Ovary (tissue), 9 donors: ENCODE data around the gene AOC2. TPM values are rescaled to one million over a fixed set of nuclear protein-coding genes. Genes with fewer than 3 reads are reported as not detected.
"Not testable (repeated sequence)": the region's sequence is repeated elsewhere in the genome, so short reads cannot be mapped to it uniquely, and the experiment has no call there.

Source experiments
- DNase-seq, 5 donors: peaks; one replicate each; pipeline ENCODE4 v3.0.0-alpha.2; 2019 to 2020
- H3K27ac ChIP-seq, 2 donors: fragments of 200-600 bp; one replicate each; pipeline versions ENCODE4 v1.5.1 to v1.8.0; 2019 to 2022
- H3K27me3 ChIP-seq: fragments of 200-600 bp; one replicate; pipeline ENCODE4 v1.8.0; 2022
- H3K36me3 ChIP-seq: fragments of 200-600 bp; sonication (generic); one replicate; pipeline ENCODE4 v1.5.1; 2019
- H3K4me1 ChIP-seq: one replicate; pipeline ENCODE4 v1.8.1; 2013; ENCODE audit warnings: mild to moderate bottlenecking, moderate library complexity; ENCODE audit not compliant: insufficient read depth
- H3K4me3 ChIP-seq: fragments of 200-600 bp; sonication (generic); one replicate; pipeline ENCODE4 v1.5.1; 2017
- H3K9me3 ChIP-seq, 2 donors: fragments of 200-600 bp in 1 of 2; sonication (generic) in 1 of 2; one replicate each; pipeline versions ENCODE4 v1.5.1 to v1.8.1; 2013 to 2019; ENCODE audit warnings: mild to moderate bottlenecking in 1 of 2, moderate library complexity in 1 of 2
- EP300 ChIP-seq: sonication (generic); formaldehyde crosslinking; IDR thresholded peaks from one replicate; pipeline ENCODE4 v1.6.1; 2017; ENCODE audit warnings: antibody characterized with exemption
- POLR2A ChIP-seq: fragments of 450-650 bp; IDR thresholded peaks from one replicate; pipeline ENCODE4 v1.6.1; 2017; ENCODE audit warnings: antibody characterized with exemption, mild to moderate bottlenecking, moderate library complexity
- WGBS, 3 donors: extraction: QIAGEN DNeasy Blood & Tissue Kit in 1 of 3; methylation state at CpG; one replicate each; pipeline versions ENCODE4 v1.1.5 to v1.1.7; 2013 to 2017; 5-methylcytosine and 5-hydroxymethylcytosine counted together
- intact Hi-C, 4 donors: fragments of 100-400 bp; cut with DNase I; formaldehyde crosslinking; loops; one replicate each; pipeline versions ENCODE4 v1.11.0 to v1.15.1; 2022 to 2023
- polyA plus RNA-seq, 2 donors: library from polyadenylated mRNA; stranded (reverse); fragments of 200-250 nt in 1 of 2; fragments of 350-450 nt in 1 of 2; fragmentation: Illumina TruSeq in 1 of 2; extraction: RNeasy Lipid Tissue Mini Kit (QIAGEN cat#74804) in 1 of 2; gene quantifications; one replicate each; pipeline ENCODE4 v1.2.3, GENCODE V29; 2013 to 2014
- total RNA-seq, 7 donors: library from RNA; depleted of rRNA in 2 of 7; stranded (reverse); fragments of >200 nt in 2 of 7; fragmentation: NEBNext Ultra II Directional in 3 of 7; extraction: Animal tissue kit (Norgen Biotek cat#: 25700) in 3 of 7; gene quantifications; one replicate each; pipeline versions ENCODE4 v1.1.0 to v1.2.4, GENCODE V29; 2016 to 2023
- TF ChIP-seq, protein P1 (sequence below), 3 donors: fragments of 450-650 bp in 2 of 3; fragments of 200-600 bp in 1 of 3; IDR thresholded peaks; one replicate each; pipeline versions ENCODE4 v1.5.1 to v1.8.0; 2016 to 2022; ENCODE audit warnings: antibody characterized with exemption in 3 of 3, mild to moderate bottlenecking in 1 of 3
- donor health status: DM: no; HTN: no; CAD: no; lungs with moderate emphysema.
- donor health status: DM: no; HTN: no; CAD: no.
- donor health status: Bipolar disorder and iron deficiency.
- donor health status: DM: yes; HTN: yes; CAD: no.
- donor health status: DM: no; HTN: no; CAD: no.
- donor health status: DM: yes; HTN: yes; CAD: no.

AOC2 gene
- total and polyA plus RNA-seq, 9 donors = 0.40 to 6.3 (median 1.3) TPM

DNA sequence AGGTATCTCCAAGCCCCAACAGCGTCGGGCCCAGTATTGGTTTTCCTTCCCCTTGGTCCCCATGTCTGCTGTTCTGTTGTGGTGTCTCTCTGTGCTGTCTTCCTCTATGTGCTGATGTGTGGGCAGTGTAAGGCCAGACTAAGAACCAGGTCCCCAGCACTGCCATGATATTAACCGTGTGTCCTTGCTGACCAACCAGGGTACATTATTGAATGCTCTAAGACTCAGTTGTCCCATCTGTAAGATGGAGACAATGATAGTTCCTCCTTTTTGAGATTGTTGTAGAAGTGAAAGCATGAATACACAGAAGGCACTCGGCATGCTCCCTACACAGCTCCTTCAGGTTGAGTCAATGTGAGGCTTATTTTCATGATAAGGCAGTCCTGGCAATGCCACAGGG lies 27.3 kb downstream of the AOC2 start:
- Histone ChIP-seq H3K4me3 (no peak overlapping the region), H3K27ac (no peak overlapping the region), H3K9me3 (no peaks in the 10 kb centered on the region), H3K27me3 (no peaks in the 10 kb centered on the region), H3K4me1 (no peaks in the 10 kb centered on the region), H3K36me3 (no peaks in the 10 kb centered on the region)
- intact Hi-C loops = no loop called here
- 76 to 97% (median 97%) methylated on average over 4 of the region's 4 CpGs for WGBS, 3 donors
- no peak for DNase-seq
- TF ChIP-seq POLR2A (no peak), EP300 (no peak)
- TF ChIP-seq, protein P1, sequence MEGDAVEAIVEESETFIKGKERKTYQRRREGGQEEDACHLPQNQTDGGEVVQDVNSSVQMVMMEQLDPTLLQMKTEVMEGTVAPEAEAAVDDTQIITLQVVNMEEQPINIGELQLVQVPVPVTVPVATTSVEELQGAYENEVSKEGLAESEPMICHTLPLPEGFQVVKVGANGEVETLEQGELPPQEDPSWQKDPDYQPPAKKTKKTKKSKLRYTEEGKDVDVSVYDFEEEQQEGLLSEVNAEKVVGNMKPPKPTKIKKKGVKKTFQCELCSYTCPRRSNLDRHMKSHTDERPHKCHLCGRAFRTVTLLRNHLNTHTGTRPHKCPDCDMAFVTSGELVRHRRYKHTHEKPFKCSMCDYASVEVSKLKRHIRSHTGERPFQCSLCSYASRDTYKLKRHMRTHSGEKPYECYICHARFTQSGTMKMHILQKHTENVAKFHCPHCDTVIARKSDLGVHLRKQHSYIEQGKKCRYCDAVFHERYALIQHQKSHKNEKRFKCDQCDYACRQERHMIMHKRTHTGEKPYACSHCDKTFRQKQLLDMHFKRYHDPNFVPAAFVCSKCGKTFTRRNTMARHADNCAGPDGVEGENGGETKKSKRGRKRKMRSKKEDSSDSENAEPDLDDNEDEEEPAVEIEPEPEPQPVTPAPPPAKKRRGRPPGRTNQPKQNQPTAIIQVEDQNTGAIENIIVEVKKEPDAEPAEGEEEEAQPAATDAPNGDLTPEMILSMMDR (IDR thresholded peaks at IDR 0.05) = no peak

DNA sequence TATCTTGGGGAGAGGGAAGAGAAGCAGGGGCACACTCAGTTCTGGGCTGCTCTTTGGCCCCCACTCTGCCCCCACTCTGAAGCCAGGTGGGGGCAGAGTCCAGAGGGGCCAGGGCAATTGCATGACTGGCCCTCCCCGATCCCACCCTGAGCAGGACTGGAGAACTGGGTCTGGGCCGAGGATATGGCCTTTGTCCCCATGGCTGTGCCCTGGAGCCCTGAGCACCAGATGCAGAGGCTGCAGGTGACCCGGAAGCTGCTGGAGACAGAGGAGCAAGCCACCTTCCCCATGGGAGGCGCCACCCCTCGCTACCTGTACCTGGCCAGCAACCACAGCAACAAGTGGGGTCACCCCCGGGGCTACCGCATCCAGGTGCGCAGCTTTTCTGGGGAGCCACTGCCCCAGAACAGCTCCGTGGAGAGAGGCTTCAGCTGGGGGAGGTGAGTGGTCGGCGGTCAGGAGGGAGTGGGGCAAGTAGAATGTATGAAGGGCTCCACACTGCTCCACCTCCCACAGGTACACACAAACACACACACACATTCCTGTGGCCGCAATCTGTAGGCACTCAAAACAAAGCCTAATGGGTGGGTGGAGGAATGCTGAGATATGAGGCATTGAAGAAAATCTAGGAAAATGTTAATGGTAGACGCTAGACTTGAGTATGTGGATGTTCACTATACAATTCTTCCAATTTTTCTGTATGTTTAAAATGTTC lies 28.0 kb downstream of the AOC2 start:
- intact Hi-C loops = no loop called here
- no peak for DNase-seq
- 90 to 92% (median 91%) methylated on average over 13 of the region's 13 CpGs for WGBS, 3 donors
- no peak for TF ChIP-seq EP300
- Histone ChIP-seq H3K4me3 (no peak overlapping the region), H3K27ac (no peak overlapping the region), H3K27me3 (no peaks in the 10 kb centered on the region), H3K36me3 (no peaks in the 10 kb centered on the region), H3K9me3 (no peaks in the 10 kb centered on the region), H3K4me1 (no peaks in the 10 kb centered on the region)

DNA sequence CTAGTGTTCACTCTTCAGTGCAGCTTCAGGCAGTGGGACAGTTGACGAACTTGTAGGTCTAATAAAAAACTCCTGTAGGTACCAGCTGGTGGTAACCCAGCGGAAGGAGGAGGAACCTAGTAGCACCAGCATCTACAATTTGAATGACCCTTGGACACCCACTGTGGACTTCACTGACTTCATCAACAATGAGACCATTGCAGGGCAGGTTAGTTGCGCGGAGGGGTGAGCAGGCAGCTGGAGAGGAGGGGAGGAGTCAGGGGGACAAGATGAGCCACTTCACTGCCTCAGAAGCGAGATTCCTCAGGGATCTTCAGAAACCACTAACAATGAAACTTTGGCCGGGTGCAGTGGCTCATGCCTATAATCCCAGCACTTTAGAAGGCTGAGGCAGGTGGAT lies 28.9 kb downstream of the AOC2 start:
- no peaks in the 10 kb centered on the region for H3K36me3 ChIP-seq
- no peak overlapping the region for H3K4me3 ChIP-seq
- H3K9me3 ChIP-seq = no peaks in the 10 kb centered on the region
- no peak for DNase-seq
- 80 to 89% (median 86%) methylated on average over 6 of the region's 6 CpGs for WGBS, 3 donors
- H3K27me3 ChIP-seq = no peaks in the 10 kb centered on the region
- TF ChIP-seq POLR2A (no peak), EP300 (no peak)
- TF ChIP-seq, protein P1 (IDR thresholded peaks at IDR 0.05) = no peak
- intact Hi-C loops = no loop called here
- H3K4me1 ChIP-seq = no peaks in the 10 kb centered on the region
- no peak overlapping the region for H3K27ac ChIP-seq

DNA sequence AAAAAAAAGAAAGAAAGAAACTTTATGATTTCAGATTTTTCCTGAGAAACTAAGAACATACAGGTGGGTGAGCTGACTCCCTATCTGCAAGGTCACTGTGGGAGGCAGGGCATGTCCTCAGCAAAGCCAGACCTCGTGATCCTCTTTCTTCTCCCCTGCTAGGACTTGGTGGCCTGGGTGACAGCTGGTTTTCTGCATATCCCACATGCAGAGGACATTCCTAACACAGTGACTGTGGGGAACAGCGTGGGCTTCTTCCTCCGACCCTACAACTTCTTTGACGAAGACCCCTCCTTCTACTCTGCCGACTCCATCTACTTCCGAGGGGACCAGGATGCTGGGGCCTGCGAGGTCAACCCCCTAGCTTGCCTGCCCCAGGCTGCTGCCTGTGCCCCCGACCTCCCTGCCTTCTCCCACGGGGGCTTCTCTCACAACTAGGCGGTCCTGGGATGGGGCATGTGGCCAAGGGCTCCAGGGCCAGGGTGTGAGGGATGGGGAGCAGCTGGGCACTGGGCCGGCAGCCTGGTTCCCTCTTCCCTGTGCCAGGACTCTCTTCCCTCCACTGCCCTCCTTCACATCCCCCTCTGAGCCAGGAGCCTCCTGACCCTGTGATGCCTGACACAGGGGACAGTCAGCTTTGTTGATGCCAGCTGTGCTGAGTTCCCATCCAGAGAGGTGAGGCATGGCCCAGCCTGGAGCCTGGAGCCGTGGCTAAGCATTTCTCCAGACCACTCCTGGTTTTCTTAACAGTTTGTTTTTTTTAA lies 29.7 kb downstream of the AOC2 start:
- H3K4me3 ChIP-seq, H3K27me3 ChIP-seq, intact Hi-C loops, H3K4me1 ChIP-seq, H3K9me3 ChIP-seq, H3K27ac ChIP-seq, DNase-seq, H3K36me3 ChIP-seq: not testable (repeated sequence)
- WGBS, 3 donors = 67 to 79% (median 69%) methylated on average over 9 to 10 of the region's 12 CpGs

DNA sequence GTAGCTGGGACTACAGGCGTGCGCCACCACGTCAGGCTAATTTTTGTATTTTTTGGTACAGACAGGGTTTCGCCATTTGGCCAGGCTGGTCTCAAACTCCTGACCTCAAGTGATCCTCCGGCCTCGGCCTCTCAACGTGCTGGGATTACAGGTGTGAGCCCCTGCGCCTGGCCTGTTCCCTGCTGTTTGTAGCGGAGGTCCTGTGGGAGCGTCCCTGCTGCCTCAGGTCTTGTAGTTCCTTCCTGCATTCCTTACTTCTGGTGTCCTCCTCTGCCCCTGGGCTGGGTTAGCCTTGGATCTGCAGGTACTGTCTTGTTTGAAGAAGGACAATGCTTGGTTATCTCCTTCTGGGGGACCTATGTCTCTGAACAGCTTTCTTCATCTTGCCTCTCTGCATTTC lies 32.7 kb downstream of the AOC2 start:
- TF ChIP-seq POLR2A (no peak), EP300 (no peak)
- TF ChIP-seq, protein P1 (IDR thresholded peaks at IDR 0.05) = no peak
- intact Hi-C loops = no loop called here

More for the DNA sequence above, 32.7 kb downstream of the AOC2 start:
- 87 to 95% (median 94%) methylated on average over 10 of the region's 10 CpGs for WGBS, 3 donors
- H3K4me1 ChIP-seq = no peaks in the 10 kb centered on the region
- no peaks in the 10 kb centered on the region for H3K27me3 ChIP-seq
- H3K36me3 ChIP-seq = no peaks in the 10 kb centered on the region
- DNase-seq = no peak
- H3K4me3 ChIP-seq = no peak overlapping the region
- no peaks in the 10 kb centered on the region for H3K9me3 ChIP-seq
- H3K27ac ChIP-seq = no peak overlapping the region
